HEK293 (cell line): ENCODE measurements around the gene NAV1.

Source experiments
- HOXC10 ChIP-seq: sonication (generic); formaldehyde crosslinking; IDR thresholded peaks from 2 replicates; pipeline ENCODE4 v1.8.1; 2023; ENCODE audit warnings: mild to moderate bottlenecking, missing genetic modification reagents
- KLF16 ChIP-seq: fragments of 450-650 bp; formaldehyde crosslinking; IDR thresholded peaks from 2 replicates; pipeline ENCODE4 v1.5.1; 2017; ENCODE audit warnings: missing biosample characterization, missing genetic modification characterization
- RBAK ChIP-seq: fragments of 450-650 bp; formaldehyde crosslinking; IDR thresholded peaks from 2 replicates; pipeline ENCODE4 v1.5.1; 2016; ENCODE audit warnings: missing biosample characterization, missing genetic modification characterization
- SP3 ChIP-seq: fragments of 450-650 bp; formaldehyde crosslinking; IDR thresholded peaks from 2 replicates; pipeline ENCODE4 v1.5.1; 2016; ENCODE audit warnings: missing biosample characterization, missing genetic modification characterization
- WT1 ChIP-seq: fragments of 450-650 bp; formaldehyde crosslinking; IDR thresholded peaks from 2 replicates; pipeline ENCODE4 v1.5.1; 2016; ENCODE audit warnings: missing biosample characterization, missing genetic modification characterization
- ZBTB21 ChIP-seq: fragments of 450-650 bp; formaldehyde crosslinking; IDR thresholded peaks from 2 replicates; pipeline ENCODE4 v1.5.1; 2017; ENCODE audit warnings: missing biosample characterization, missing genetic modification characterization
- ZNF10 ChIP-seq: fragments of 450-650 bp; formaldehyde crosslinking; IDR thresholded peaks from 2 replicates; pipeline ENCODE4 v1.5.1; 2017; ENCODE audit warnings: missing biosample characterization, missing genetic modification characterization
- ZNF138 ChIP-seq: fragments of 450-650 bp; formaldehyde crosslinking; IDR thresholded peaks from 2 replicates; pipeline ENCODE4 v1.5.1; 2016; ENCODE audit warnings: missing biosample characterization, missing genetic modification characterization, borderline replicate concordance
- ZNF214 ChIP-seq: fragments of 450-650 bp; formaldehyde crosslinking; IDR thresholded peaks from 2 replicates; pipeline ENCODE4 v1.5.1; 2017; ENCODE audit warnings: missing biosample characterization, mild to moderate bottlenecking, missing genetic modification characterization, borderline replicate concordance
- ZNF223 ChIP-seq: fragments of 450-650 bp; formaldehyde crosslinking; IDR thresholded peaks from 2 replicates; pipeline ENCODE4 v1.5.1; 2016; ENCODE audit warnings: missing biosample characterization, missing genetic modification characterization
- ZNF366 ChIP-seq: fragments of 450-650 bp; formaldehyde crosslinking; conservative IDR thresholded peaks from 2 replicates; pipeline ENCODE4 v1.5.1; 2016; ENCODE audit warnings: missing biosample characterization, missing genetic modification characterization
- ZNF394 ChIP-seq: fragments of 450-650 bp; formaldehyde crosslinking; IDR thresholded peaks from 2 replicates; pipeline ENCODE4 v1.5.1; 2016; ENCODE audit warnings: missing biosample characterization, missing genetic modification characterization, mild to moderate bottlenecking, moderate library complexity, borderline replicate concordance
- ZNF404 ChIP-seq: fragments of 450-650 bp; formaldehyde crosslinking; IDR thresholded peaks from 2 replicates; pipeline ENCODE4 v1.5.1; 2017; ENCODE audit warnings: missing biosample characterization, missing genetic modification characterization
- ZNF416 ChIP-seq: fragments of 450-650 bp; formaldehyde crosslinking; IDR thresholded peaks from 2 replicates; pipeline ENCODE4 v1.5.1; 2016; ENCODE audit warnings: missing biosample characterization, missing genetic modification characterization
- ZNF473 ChIP-seq: fragments of 450-650 bp; formaldehyde crosslinking; IDR thresholded peaks from 2 replicates; pipeline ENCODE4 v1.5.1; 2017; ENCODE audit warnings: missing biosample characterization, missing genetic modification characterization
- ZNF510 ChIP-seq: fragments of 450-650 bp; formaldehyde crosslinking; IDR thresholded peaks from 2 replicates; pipeline ENCODE4 v1.5.1; 2018; ENCODE audit warnings: mild to moderate bottlenecking, missing genetic modification characterization, missing biosample characterization; ENCODE audit not compliant: insufficient replicate concordance
- ZNF529 ChIP-seq: fragments of 450-650 bp; formaldehyde crosslinking; IDR thresholded peaks from 2 replicates; pipeline ENCODE4 v1.5.1; 2017; ENCODE audit warnings: missing genetic modification characterization, missing biosample characterization; ENCODE audit not compliant: insufficient replicate concordance
- ZNF560 ChIP-seq: fragments of 450-650 bp; formaldehyde crosslinking; IDR thresholded peaks from 2 replicates; pipeline ENCODE4 v1.5.1; 2017; ENCODE audit warnings: missing biosample characterization, missing genetic modification characterization, borderline replicate concordance
- ZNF677 ChIP-seq: fragments of 450-650 bp; IDR thresholded peaks from 2 replicates; pipeline ENCODE4 v1.5.0; 2018; ENCODE audit warnings: missing biosample characterization, mild to moderate bottlenecking, missing genetic modification characterization, moderate library complexity
- ZNF776 ChIP-seq: fragments of 450-650 bp; formaldehyde crosslinking; IDR thresholded peaks from 2 replicates; pipeline ENCODE4 v1.5.0; 2017; ENCODE audit warnings: missing biosample characterization, missing genetic modification characterization, borderline replicate concordance
- ZNF785 ChIP-seq: fragments of 450-650 bp; formaldehyde crosslinking; IDR thresholded peaks from 2 replicates; pipeline ENCODE4 v1.5.1; 2016; ENCODE audit warnings: missing biosample characterization, missing genetic modification characterization
- ZNF791 ChIP-seq: fragments of 450-650 bp; formaldehyde crosslinking; IDR thresholded peaks from 2 replicates; pipeline ENCODE4 v1.5.1; 2016; ENCODE audit warnings: missing biosample characterization, missing genetic modification characterization
- TF ChIP-seq, protein P1 (sequence below): fragments of 450-650 bp; formaldehyde crosslinking; IDR thresholded peaks from 2 replicates; pipeline ENCODE4 v1.5.1; 2016; ENCODE audit warnings: missing biosample characterization, missing genetic modification characterization
- TF ChIP-seq, protein P2 (sequence below): fragments of 450-650 bp; formaldehyde crosslinking; IDR thresholded peaks from 2 replicates; pipeline ENCODE4 v1.5.1; 2017; ENCODE audit warnings: missing biosample characterization, missing genetic modification characterization
- TF ChIP-seq, protein P3 (sequence below): fragments of 450-650 bp; formaldehyde crosslinking; IDR thresholded peaks from 2 replicates; pipeline ENCODE4 v1.5.1; 2016; ENCODE audit warnings: missing biosample characterization, missing genetic modification characterization
- TF ChIP-seq, protein P4 (sequence below): fragments of 450-650 bp; IDR thresholded peaks from 2 replicates; pipeline ENCODE4 v1.5.1; 2018; ENCODE audit warnings: missing biosample characterization, mild to moderate bottlenecking, missing genetic modification characterization
- TF ChIP-seq, protein P5 (sequence below): fragments of 450-650 bp; formaldehyde crosslinking; IDR thresholded peaks from 2 replicates; pipeline ENCODE4 v1.5.1; 2017; ENCODE audit warnings: missing biosample characterization, missing genetic modification characterization
- TF ChIP-seq, protein P6 (sequence below): fragments of 450-650 bp; formaldehyde crosslinking; IDR thresholded peaks from 2 replicates; pipeline ENCODE4 v1.5.1; 2017; ENCODE audit warnings: missing biosample characterization, missing genetic modification characterization

NAV1 gene

DNA sequence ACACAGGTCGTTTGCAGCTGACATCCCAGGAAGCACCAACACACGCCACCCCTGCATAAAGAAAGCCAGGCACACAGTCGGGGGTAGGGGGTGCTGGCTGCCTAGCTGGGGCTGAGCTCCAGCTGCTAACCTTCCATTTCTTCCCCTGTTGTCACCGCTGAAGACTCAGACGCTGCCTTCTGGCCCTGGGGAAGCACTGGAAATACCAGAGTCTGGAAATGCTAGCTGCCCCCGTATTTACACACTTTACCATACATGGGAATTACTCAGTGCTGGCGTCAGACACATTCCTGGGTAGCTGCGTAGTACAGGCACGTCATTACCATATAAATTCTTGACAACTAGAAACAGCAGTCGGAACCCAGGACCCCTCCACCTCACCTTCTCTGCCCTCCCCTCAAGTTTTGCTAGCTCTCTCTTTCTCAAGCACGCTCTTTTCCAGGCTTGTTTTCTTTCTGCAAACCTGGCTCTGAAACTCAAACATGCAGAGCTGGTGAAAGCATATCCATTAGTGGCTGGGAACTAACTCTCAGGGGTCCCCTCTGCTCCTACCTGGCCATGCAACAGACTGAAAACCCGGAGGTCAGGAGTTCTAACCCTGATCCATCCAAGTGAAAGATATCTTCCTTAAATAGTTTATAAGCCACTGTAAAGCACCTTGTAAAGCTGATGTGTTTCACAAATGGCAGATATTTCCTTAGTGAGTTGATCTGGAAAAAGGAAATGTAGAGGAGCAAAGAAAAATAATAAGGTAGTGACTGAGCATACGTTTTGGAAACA is 35.3 kb upstream of the NAV1 start (continued):
- TF ChIP-seq ZNF785 (tag by site-specific recombination): no peak
- TF ChIP-seq, protein P1, sequence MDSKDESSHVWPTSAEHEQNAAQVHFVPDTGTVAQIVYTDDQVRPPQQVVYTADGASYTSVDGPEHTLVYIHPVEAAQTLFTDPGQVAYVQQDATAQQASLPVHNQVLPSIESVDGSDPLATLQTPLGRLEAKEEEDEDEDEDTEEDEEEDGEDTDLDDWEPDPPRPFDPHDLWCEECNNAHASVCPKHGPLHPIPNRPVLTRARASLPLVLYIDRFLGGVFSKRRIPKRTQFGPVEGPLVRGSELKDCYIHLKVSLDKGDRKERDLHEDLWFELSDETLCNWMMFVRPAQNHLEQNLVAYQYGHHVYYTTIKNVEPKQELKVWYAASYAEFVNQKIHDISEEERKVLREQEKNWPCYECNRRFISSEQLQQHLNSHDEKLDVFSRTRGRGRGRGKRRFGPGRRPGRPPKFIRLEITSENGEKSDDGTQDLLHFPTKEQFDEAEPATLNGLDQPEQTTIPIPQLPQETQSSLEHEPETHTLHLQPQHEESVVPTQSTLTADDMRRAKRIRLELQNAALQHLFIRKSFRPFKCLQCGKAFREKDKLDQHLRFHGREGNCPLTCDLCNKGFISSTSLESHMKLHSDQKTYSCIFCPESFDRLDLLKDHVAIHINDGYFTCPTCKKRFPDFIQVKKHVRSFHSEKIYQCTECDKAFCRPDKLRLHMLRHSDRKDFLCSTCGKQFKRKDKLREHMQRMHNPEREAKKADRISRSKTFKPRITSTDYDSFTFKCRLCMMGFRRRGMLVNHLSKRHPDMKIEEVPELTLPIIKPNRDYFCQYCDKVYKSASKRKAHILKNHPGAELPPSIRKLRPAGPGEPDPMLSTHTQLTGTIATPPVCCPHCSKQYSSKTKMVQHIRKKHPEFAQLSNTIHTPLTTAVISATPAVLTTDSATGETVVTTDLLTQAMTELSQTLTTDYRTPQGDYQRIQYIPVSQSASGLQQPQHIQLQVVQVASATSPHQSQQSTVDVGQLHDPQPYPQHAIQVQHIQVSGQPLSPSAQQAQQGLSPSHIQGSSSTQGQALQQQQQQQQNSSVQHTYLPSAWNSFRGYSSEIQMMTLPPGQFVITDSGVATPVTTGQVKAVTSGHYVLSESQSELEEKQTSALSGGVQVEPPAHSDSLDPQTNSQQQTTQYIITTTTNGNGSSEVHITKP: peak; percentile 62
- no peak for TF ChIP-seq ZNF394 (tag by site-specific recombination)
- TF ChIP-seq ZNF214 (tag by site-specific recombination): no peak
- no peak for TF ChIP-seq ZNF560 (tag by site-specific recombination)
- no peak for TF ChIP-seq ZNF529 (tag by site-specific recombination)
- no peak for TF ChIP-seq ZNF776 (tag by site-specific recombination)
- TF ChIP-seq WT1 (tag by site-specific recombination): peak; percentile 59
- TF ChIP-seq, protein P2, sequence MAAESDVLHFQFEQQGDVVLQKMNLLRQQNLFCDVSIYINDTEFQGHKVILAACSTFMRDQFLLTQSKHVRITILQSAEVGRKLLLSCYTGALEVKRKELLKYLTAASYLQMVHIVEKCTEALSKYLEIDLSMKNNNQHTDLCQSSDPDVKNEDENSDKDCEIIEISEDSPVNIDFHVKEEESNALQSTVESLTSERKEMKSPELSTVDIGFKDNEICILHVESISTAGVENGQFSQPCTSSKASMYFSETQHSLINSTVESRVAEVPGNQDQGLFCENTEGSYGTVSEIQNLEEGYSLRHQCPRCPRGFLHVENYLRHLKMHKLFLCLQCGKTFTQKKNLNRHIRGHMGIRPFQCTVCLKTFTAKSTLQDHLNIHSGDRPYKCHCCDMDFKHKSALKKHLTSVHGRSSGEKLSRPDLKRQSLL (tag by site-specific recombination): no peak
- no peak for TF ChIP-seq ZNF404 (tag by site-specific recombination)
- TF ChIP-seq, protein P3, sequence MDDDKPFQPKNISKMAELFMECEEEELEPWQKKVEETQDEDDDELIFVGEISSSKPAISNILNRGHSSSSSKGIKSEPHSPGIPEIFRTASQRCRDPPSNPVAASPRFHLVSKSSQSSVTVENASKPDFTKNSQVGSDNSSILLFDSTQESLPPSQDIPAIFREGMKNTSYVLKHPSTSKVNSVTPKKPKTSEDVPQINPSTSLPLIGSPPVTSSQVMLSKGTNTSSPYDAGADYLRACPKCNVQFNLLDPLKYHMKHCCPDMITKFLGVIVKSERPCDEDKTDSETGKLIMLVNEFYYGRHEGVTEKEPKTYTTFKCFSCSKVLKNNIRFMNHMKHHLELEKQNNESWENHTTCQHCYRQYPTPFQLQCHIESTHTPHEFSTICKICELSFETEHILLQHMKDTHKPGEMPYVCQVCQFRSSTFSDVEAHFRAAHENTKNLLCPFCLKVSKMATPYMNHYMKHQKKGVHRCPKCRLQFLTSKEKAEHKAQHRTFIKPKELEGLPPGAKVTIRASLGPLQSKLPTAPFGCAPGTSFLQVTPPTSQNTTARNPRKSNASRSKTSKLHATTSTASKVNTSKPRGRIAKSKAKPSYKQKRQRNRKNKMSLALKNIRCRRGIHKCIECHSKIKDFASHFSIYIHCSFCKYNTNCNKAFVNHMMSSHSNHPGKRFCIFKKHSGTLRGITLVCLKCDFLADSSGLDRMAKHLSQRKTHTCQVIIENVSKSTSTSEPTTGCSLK (tag by site-specific recombination): no peak
- TF ChIP-seq ZBTB21 (tag by site-specific recombination): peak; percentile 98
- TF ChIP-seq ZNF366 (tag by site-specific recombination): peak; percentile 87
- TF ChIP-seq, protein P4, sequence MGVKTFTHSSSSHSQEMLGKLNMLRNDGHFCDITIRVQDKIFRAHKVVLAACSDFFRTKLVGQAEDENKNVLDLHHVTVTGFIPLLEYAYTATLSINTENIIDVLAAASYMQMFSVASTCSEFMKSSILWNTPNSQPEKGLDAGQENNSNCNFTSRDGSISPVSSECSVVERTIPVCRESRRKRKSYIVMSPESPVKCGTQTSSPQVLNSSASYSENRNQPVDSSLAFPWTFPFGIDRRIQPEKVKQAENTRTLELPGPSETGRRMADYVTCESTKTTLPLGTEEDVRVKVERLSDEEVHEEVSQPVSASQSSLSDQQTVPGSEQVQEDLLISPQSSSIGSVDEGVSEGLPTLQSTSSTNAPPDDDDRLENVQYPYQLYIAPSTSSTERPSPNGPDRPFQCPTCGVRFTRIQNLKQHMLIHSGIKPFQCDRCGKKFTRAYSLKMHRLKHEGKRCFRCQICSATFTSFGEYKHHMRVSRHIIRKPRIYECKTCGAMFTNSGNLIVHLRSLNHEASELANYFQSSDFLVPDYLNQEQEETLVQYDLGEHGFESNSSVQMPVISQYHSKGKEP (tag by site-specific recombination): no peak
- no peak for TF ChIP-seq HOXC10 (CRISPR knock-in tag)
- TF ChIP-seq, protein P5, sequence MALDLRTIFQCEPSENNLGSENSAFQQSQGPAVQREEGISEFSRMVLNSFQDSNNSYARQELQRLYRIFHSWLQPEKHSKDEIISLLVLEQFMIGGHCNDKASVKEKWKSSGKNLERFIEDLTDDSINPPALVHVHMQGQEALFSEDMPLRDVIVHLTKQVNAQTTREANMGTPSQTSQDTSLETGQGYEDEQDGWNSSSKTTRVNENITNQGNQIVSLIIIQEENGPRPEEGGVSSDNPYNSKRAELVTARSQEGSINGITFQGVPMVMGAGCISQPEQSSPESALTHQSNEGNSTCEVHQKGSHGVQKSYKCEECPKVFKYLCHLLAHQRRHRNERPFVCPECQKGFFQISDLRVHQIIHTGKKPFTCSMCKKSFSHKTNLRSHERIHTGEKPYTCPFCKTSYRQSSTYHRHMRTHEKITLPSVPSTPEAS (tag by site-specific recombination): peak; percentile 27; the same call in 1 of the 2 replicates
- TF ChIP-seq ZNF510 (tag by site-specific recombination): no peak
- TF ChIP-seq ZNF416 (tag by site-specific recombination): no peak
- TF ChIP-seq, protein P6, sequence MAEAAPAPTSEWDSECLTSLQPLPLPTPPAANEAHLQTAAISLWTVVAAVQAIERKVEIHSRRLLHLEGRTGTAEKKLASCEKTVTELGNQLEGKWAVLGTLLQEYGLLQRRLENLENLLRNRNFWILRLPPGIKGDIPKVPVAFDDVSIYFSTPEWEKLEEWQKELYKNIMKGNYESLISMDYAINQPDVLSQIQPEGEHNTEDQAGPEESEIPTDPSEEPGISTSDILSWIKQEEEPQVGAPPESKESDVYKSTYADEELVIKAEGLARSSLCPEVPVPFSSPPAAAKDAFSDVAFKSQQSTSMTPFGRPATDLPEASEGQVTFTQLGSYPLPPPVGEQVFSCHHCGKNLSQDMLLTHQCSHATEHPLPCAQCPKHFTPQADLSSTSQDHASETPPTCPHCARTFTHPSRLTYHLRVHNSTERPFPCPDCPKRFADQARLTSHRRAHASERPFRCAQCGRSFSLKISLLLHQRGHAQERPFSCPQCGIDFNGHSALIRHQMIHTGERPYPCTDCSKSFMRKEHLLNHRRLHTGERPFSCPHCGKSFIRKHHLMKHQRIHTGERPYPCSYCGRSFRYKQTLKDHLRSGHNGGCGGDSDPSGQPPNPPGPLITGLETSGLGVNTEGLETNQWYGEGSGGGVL (tag by site-specific recombination): peak; percentile 70; the same call in 1 of the 2 replicates
- TF ChIP-seq SP3 (tag by site-specific recombination): 0 out of 2 replicates have a peak, but pooled peaks have one; percentile 29
- TF ChIP-seq ZNF473 (tag by site-specific recombination): no peak
- no peak for TF ChIP-seq ZNF791 (tag by site-specific recombination)
- no peak for TF ChIP-seq ZNF677 (tag by site-specific recombination)
- no peak for TF ChIP-seq RBAK (tag by site-specific recombination)
- TF ChIP-seq ZNF10: no peak
- TF ChIP-seq ZNF223 (tag by site-specific recombination): 0 out of 2 replicates have a peak, but pooled peaks have one; percentile 30
- no peak for TF ChIP-seq KLF16
- no peak for TF ChIP-seq ZNF138 (tag by site-specific recombination)
